Neural progenitor cell (in vitro differentiated cells): ENCODE results near the gene PIRT. TPM values are rescaled to one million over a fixed set of nuclear protein-coding genes. Genes with fewer than 3 reads are reported as not detected.

ENCODE experiments used
- DNase-seq: peaks from one replicate; pipeline ENCODE4 v3.0.0-alpha.2; 2016; ENCODE audit warnings: low spot score
- H2AFZ ChIP-seq: fragments of 200-600 bp; sonication (generic); replicated peaks from 2 replicates; pipeline ENCODE4 v1.6.1; 2016; ENCODE audit warnings: antibody characterized with exemption
- H3F3A ChIP-seq: fragments of 200-600 bp; sonication (generic); 2 replicates; pipeline ENCODE4 v1.6.1; 2016; ENCODE audit warnings: antibody characterized with exemption, low read depth
- H3K27ac ChIP-seq: fragments of 200-600 bp; sonication (generic); 2 replicates; pipeline ENCODE4 v1.5.1; 2016; ENCODE audit warnings: mild to moderate bottlenecking
- H3K27me3 ChIP-seq: fragments of 200-600 bp; sonication (generic); 2 replicates; pipeline ENCODE4 v1.6.1; 2016; ENCODE audit warnings: mild to moderate bottlenecking, moderate library complexity
- H3K36me3 ChIP-seq: fragments of 200-600 bp; sonication (generic); 2 replicates; pipeline ENCODE4 v1.5.1; 2016
- H3K4me1 ChIP-seq: fragments of 200-600 bp; sonication (generic); 2 replicates; pipeline ENCODE4 v1.6.1; 2016; ENCODE audit warnings: mixed run types
- H3K4me2 ChIP-seq: fragments of 200-600 bp; sonication (generic); 2 replicates; pipeline ENCODE4 v1.6.1; 2016
- H3K4me3 ChIP-seq: fragments of 200-600 bp; sonication (generic); 2 replicates; pipeline ENCODE4 v1.5.1; 2016
- H3K79me2 ChIP-seq: fragments of 200-600 bp; sonication (generic); 2 replicates; pipeline ENCODE4 v1.6.1; 2016; ENCODE audit warnings: low read depth
- H3K9ac ChIP-seq: fragments of 200-600 bp; sonication (generic); 2 replicates; pipeline ENCODE4 v1.6.1; 2016
- H3K9me3 ChIP-seq: fragments of 200-600 bp; sonication (generic); 2 replicates; pipeline ENCODE4 v1.5.1; 2016; ENCODE audit warnings: low read depth
- H4K20me1 ChIP-seq: fragments of 200-600 bp; sonication (generic); 2 replicates; pipeline ENCODE4 v1.6.1; 2016; ENCODE audit warnings: low read depth
- H3K27ac Mint-ChIP-seq: 3 replicates; pipeline ENCODE4 v1.8.0; 2021; ENCODE audit warnings: mixed read lengths
- H3K27me3 Mint-ChIP-seq: 2 replicates; pipeline ENCODE4 v1.8.0; 2022; ENCODE audit warnings: low read depth, mild to moderate bottlenecking, inconsistent platforms, moderate library complexity, mixed read lengths; ENCODE audit not compliant: insufficient read depth
- H3K36me3 Mint-ChIP-seq: 3 replicates; pipeline ENCODE4 v1.8.0; 2021; ENCODE audit warnings: mixed read lengths
- H3K4me1 Mint-ChIP-seq: 3 replicates; pipeline ENCODE4 v1.8.0; 2021; ENCODE audit warnings: mixed read lengths
- H3K4me3 Mint-ChIP-seq: 3 replicates; pipeline ENCODE4 v1.8.0; 2021; ENCODE audit warnings: mild to moderate bottlenecking, moderate library complexity, mixed read lengths
- H3K9me3 Mint-ChIP-seq: 3 replicates; pipeline ENCODE4 v1.8.0; 2020; ENCODE audit warnings: mixed read lengths
- CTCF ChIP-seq: fragments of 200-600 bp; sonication (generic); IDR thresholded peaks from 2 replicates; pipeline ENCODE4 v1.5.1; 2017; ENCODE audit warnings: antibody characterized with exemption, mild to moderate bottlenecking
- EZH2 ChIP-seq: fragments of 200-600 bp; sonication (generic); IDR thresholded peaks from 2 replicates; pipeline ENCODE4 v1.6.1; 2017; ENCODE audit warnings: antibody characterized with exemption, mild to moderate bottlenecking, moderate library complexity
- EZH2phosphoT487 ChIP-seq: fragments of 200-600 bp; sonication (generic); IDR thresholded peaks from 2 replicates; pipeline ENCODE4 v1.6.1; 2017; ENCODE audit warnings: antibody characterized with exemption
- small RNA-seq: library from RNA; depleted of rRNA; stranded (forward); fragments of <200 nt; gene quantifications from one replicate; pipeline ENCODE3, GENCODE V24; 2015
- total RNA-seq: library from RNA; depleted of rRNA; stranded (reverse); fragments of >200 nt; gene quantifications from 2 replicates; pipeline ENCODE4 v1.2.3, GENCODE V29; 2015; ENCODE audit warnings: low replicate concordance

PIRT gene
- total RNA-seq, 1 donor from 2014 or later = not detected

- Histone ChIP-seq H2AFZ (no peak overlapping the region), H3K4me1 (peaks cover 12% of the 10 kb centered on the region), H3K9me3 (no peaks in the 10 kb centered on the region), H3K4me2 (peak overlapping the region; percentile 58), H3K27ac (no peak overlapping the region), H3K27me3 (no peaks in the 10 kb centered on the region), H3F3A (peaks cover 19% of the 10 kb centered on the region), H3K36me3 (no peaks in the 10 kb centered on the region), H3K9ac (no peak overlapping the region), H3K4me3 (no peak overlapping the region), H4K20me1 (peaks cover 12% of the 10 kb centered on the region), H3K79me2 (no peaks in the 10 kb centered on the region)
- Mint-ChIP-seq H3K4me3 (no peak overlapping the region), H3K4me1 (peaks cover 35% of the 10 kb centered on the region), H3K9me3 (peaks cover 35% of the 10 kb centered on the region), H3K27ac (no peak overlapping the region), H3K27me3 (peaks cover 33% of the 10 kb centered on the region), H3K36me3 (peaks cover 4% of the 10 kb centered on the region)
- DNase-seq = no peak
- no peak for TF ChIP-seq EZH2phosphoT487
- TF ChIP-seq EZH2 = no peak
- TF ChIP-seq CTCF = no peak
These were observed 64.5 kb downstream of the PIRT start for GRCh38 chr17:10773391-10773790.

Small RNAs within 50 kb of the gene (small RNA-seq; reads per million reads assigned to genes)
- gene AC015908.2 (not detected), gene RNU6-1065P (not detected), gene TMEM238L (not detected)

Other genes with a start within 250 kb of the PIRT start
- 0.36 and 0.40 TPM in 2 replicates for gene MYH3, start 180.8 kb downstream of the PIRT start, total RNA-seq
- gene SCO1, start 140.6 kb downstream of the PIRT start, total RNA-seq = 32.4 and 39.0 TPM in 2 replicates
- gene ADPRM, start 140.5 kb downstream of the PIRT start, total RNA-seq = 8.9 and 10.2 TPM in 2 replicates
- 0.28 and 1.5 TPM in 2 replicates for gene TMEM220, start 108.1 kb downstream of the PIRT start, total RNA-seq
- not detected in 2 replicates for gene TMEM238L, start 34.0 kb downstream of the PIRT start, total RNA-seq